Measurements from ENCODE around the gene PRSS21.

Gene PRSS21

DNA sequence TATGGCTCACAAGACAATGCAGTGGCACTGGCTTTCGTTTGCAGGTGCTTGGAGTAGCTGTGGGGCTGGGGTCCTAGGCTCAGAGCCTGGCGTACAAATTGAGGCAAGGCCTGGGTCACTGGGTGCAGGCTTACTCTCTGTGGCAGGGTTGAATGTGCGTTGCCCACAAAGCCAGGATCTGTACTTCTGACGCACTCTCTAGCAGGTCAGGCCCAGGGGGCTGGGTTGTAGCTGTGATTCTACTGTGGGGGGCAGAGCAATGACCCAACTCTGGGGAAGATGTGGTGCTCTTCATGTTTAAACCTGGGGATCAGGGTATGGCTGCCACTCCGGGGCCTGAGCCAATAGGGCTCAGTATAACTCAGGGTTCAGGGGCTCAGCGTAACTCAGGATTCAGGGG is 6.4 kb upstream of the PRSS21 start:
- Histone ChIP-seq H3K36me3 (replicated peaks; ENCODE audit: low read depth, low read length) (no peaks in the 10 kb centered on the region), H4K20me1 (ENCODE audit: insufficient read depth, low read length) (no peaks in the 10 kb centered on the region), H3K9me3 (ENCODE audit: insufficient read depth, low read length) (no peaks in the 10 kb centered on the region), H2AFZ (ENCODE audit: low read depth, low read length) (no peak overlapping the region), H3K4me1 (ENCODE audit: low read length) (no peaks in the 10 kb centered on the region), H3K79me2 (ENCODE audit: low read length) (no peaks in the 10 kb centered on the region), H3K4me2 (ENCODE audit: low read length) (no peak overlapping the region), H3K4me3 (ENCODE audit: low read length) (no peak overlapping the region), H3K9ac (ENCODE audit: low read length) (no peak overlapping the region), H3K27me3 (ENCODE audit: low read depth, low read length) (peaks cover 7% of the 10 kb centered on the region; the same call in 1 of the 2 replicates), H3K27ac (ENCODE audit: low read length) (no peak overlapping the region)
- no peak for TF ChIP-seq EZH2phosphoT487 (IDR thresholded peaks at IDR 0.05; ENCODE audit: low read depth)
- TF ChIP-seq, protein P1, sequence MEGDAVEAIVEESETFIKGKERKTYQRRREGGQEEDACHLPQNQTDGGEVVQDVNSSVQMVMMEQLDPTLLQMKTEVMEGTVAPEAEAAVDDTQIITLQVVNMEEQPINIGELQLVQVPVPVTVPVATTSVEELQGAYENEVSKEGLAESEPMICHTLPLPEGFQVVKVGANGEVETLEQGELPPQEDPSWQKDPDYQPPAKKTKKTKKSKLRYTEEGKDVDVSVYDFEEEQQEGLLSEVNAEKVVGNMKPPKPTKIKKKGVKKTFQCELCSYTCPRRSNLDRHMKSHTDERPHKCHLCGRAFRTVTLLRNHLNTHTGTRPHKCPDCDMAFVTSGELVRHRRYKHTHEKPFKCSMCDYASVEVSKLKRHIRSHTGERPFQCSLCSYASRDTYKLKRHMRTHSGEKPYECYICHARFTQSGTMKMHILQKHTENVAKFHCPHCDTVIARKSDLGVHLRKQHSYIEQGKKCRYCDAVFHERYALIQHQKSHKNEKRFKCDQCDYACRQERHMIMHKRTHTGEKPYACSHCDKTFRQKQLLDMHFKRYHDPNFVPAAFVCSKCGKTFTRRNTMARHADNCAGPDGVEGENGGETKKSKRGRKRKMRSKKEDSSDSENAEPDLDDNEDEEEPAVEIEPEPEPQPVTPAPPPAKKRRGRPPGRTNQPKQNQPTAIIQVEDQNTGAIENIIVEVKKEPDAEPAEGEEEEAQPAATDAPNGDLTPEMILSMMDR (IDR thresholded peaks at IDR 0.05; ENCODE audit: low read depth, low read length): no peak

DNA sequence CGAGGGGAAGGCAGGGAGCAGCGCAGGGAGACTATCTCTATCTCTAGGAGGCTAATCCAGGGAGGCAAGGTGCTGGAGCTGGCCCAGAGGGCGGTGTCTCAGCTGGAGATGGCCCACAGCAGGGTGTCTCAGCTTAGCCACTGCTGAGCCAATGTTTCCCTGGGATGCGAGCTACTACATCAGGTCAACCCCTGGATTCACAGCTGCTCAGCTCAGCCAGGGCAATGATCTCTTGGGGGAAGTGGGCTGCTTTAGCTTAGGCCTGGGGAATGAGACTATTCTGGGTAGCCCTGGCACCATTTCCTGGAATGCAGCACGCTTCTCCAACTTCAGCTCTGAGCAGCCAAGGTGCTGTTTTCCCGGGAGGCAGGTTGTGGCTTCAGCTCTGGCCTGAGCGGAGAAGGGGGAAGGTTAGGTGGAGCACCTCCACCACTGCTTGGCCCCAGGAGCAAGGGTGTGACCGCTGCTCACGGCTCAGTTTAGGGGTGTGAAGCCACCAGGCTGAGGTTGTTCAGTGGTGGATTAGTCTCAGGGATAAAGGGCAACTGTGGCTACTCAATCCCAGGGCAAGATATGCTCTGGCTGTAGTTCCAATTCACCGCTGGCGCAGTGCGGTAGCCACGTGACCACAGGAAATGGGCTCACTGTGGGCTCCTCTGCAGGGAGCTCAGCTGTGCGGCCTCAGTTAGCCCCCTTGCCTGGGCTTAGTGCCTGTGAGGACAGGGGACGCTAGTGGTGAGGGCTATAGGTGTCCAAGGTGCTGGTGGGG is 5.2 kb upstream of the PRSS21 start:
- H3K9me3 ChIP-seq (ENCODE audit: insufficient read depth, low read length): no peaks in the 10 kb centered on the region
- H3K79me2 ChIP-seq (ENCODE audit: low read length): no peaks in the 10 kb centered on the region
- H2AFZ ChIP-seq (ENCODE audit: low read depth, low read length): no peak overlapping the region
- no peak overlapping the region for H3K9ac ChIP-seq (ENCODE audit: low read length)
- no peaks in the 10 kb centered on the region for H3K4me1 ChIP-seq (ENCODE audit: low read length)
- H3K36me3 ChIP-seq (replicated peaks; ENCODE audit: low read depth, low read length): no peaks in the 10 kb centered on the region
- no peaks in the 10 kb centered on the region for H4K20me1 ChIP-seq (ENCODE audit: insufficient read depth, low read length)
- H3K4me3 ChIP-seq (ENCODE audit: low read length): no peak overlapping the region
- peaks cover 7% of the 10 kb centered on the region; the same call in 1 of the 2 replicates for H3K27me3 ChIP-seq (ENCODE audit: low read depth, low read length)
- TF ChIP-seq, protein P1 (IDR thresholded peaks at IDR 0.05; ENCODE audit: low read depth, low read length): no peak
- TF ChIP-seq EZH2phosphoT487 (IDR thresholded peaks at IDR 0.05; ENCODE audit: low read depth): no peak
- H3K27ac ChIP-seq (ENCODE audit: low read length): no peak overlapping the region
- H3K4me2 ChIP-seq (ENCODE audit: low read length): no peak overlapping the region

DNA sequence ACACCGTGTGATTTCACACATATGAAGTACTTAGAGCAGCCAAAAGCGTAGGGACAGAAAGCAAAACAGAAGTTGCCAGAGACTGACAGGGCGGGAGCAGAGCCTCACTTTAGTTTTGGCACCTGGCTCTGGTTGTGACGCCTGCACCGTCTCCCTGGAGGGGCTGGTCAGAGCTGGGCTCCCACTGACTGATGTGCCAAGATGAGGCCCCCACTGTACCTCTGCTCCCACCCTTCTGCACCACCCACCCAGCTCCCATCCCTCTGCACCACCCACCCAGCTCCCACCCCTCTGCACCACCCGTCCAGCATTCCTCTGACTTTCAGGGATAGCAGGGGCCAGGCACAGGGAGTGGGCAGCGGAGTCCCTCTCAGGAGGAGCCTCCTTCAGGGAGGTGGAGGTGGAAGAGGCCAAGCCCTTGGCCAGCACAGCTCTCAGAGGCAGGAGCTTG is 3.2 kb upstream of the PRSS21 start:
- H4K20me1 ChIP-seq (ENCODE audit: insufficient read depth, low read length): no peaks in the 10 kb centered on the region
- H3K4me3 ChIP-seq (ENCODE audit: low read length): no peak overlapping the region
- TF ChIP-seq EZH2phosphoT487 (IDR thresholded peaks at IDR 0.05; ENCODE audit: low read depth): no peak
- TF ChIP-seq, protein P1 (IDR thresholded peaks at IDR 0.05; ENCODE audit: low read depth, low read length): no peak
- H3K36me3 ChIP-seq (replicated peaks; ENCODE audit: low read depth, low read length): no peaks in the 10 kb centered on the region
- no peak overlapping the region for H3K27ac ChIP-seq (ENCODE audit: low read length)
- H3K27me3 ChIP-seq (ENCODE audit: low read depth, low read length): peaks cover 7% of the 10 kb centered on the region; the same call in 1 of the 2 replicates
- no peak overlapping the region for H2AFZ ChIP-seq (ENCODE audit: low read depth, low read length)
- H3K9ac ChIP-seq (ENCODE audit: low read length): no peak overlapping the region
- H3K79me2 ChIP-seq (ENCODE audit: low read length): no peaks in the 10 kb centered on the region
- H3K4me2 ChIP-seq (ENCODE audit: low read length): no peak overlapping the region
- H3K9me3 ChIP-seq (ENCODE audit: insufficient read depth, low read length): no peaks in the 10 kb centered on the region
- H3K4me1 ChIP-seq (ENCODE audit: low read length): no peaks in the 10 kb centered on the region

DNA sequence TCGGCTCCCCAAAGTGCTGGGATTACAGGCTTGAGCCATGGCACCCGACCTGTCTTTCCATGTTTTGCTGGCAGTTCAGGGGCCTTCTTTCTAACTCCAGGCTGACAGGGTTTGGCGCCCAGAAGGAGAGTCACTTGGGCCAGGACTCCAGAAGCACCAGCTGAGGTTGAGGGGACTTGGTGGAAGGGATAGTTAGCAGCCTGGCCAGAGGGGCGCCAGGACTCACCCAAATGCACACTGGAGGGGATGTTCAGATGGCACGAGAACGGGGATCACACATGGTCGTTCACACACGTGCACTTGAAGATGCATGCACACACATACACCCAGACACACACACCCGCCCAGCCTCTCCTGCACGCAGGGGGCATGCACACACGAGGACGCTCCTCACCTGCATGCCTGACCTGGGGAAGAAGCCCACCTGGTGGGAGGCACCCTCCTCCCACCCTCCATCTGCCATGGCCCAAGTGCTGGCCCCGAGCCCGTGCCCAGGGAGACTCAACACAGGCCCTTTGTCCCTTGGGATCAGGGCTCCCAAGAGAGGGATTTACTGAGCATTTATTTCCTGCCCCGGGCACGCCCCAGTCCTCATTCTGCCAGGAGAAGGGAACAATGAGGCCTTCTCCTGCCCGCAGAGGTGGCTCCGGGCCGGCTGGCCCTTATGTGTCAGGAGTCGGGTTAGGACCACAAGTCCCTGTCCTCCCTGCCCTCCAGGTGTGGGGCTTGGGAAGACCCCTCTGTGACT is 2.3 kb upstream of the PRSS21 start:
- no peak overlapping the region for H2AFZ ChIP-seq (ENCODE audit: low read depth, low read length)
- no peak overlapping the region for H3K9ac ChIP-seq (ENCODE audit: low read length)
- H4K20me1 ChIP-seq (ENCODE audit: insufficient read depth, low read length): no peaks in the 10 kb centered on the region
- peaks cover 6% of the 10 kb centered on the region; the same call in 1 of the 2 replicates for H3K27me3 ChIP-seq (ENCODE audit: low read depth, low read length)
- H3K4me3 ChIP-seq (ENCODE audit: low read length): no peak overlapping the region
- no peaks in the 10 kb centered on the region for H3K4me1 ChIP-seq (ENCODE audit: low read length)
- no peak overlapping the region for H3K27ac ChIP-seq (ENCODE audit: low read length)
- H3K9me3 ChIP-seq (ENCODE audit: insufficient read depth, low read length): no peaks in the 10 kb centered on the region
- no peaks in the 10 kb centered on the region for H3K79me2 ChIP-seq (ENCODE audit: low read length)
- TF ChIP-seq EZH2phosphoT487 (IDR thresholded peaks at IDR 0.05; ENCODE audit: low read depth): no peak
- TF ChIP-seq, protein P1 (IDR thresholded peaks at IDR 0.05; ENCODE audit: low read depth, low read length): no peak
- H3K4me2 ChIP-seq (ENCODE audit: low read length): no peak overlapping the region
- no peaks in the 10 kb centered on the region for H3K36me3 ChIP-seq (replicated peaks; ENCODE audit: low read depth, low read length)
